ENCODE data around the gene LRRC25. TPM values are rescaled to one million over a fixed set of nuclear protein-coding genes. Genes with fewer than 3 reads are reported as not detected.
"Not testable (repeated sequence)": the region's sequence is repeated elsewhere in the genome, so short reads cannot be mapped to it uniquely, and the experiment has no call there.

LRRC25 gene
- total RNA-seq, 4 donors from 2014 or later = 1.1 to 7.1 (median 2.2) TPM

DNA sequence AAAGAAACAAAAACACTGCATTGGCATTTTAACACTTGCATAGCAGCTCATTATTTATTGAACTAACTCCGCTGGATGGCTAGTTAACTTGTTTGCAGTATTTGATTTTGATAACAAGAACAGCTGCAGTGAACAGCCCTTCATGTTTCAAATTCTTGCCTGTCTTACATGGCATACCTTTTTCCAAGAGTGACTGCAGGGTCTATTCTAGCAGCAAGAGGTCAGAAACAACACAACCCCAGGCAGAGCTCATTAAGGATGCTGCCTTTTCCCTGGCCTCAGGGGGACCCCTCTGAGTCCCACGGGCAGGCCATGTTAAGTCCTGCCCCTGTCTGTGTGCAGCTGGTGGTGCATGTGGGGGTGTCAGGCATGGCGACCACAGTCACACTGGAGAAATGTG is 40.4 kb downstream of the LRRC25 start:
- WGBS, 2 donors = 87 to 96% methylated on average over 3 of the region's 3 CpGs
- no peaks in the 10 kb centered on the region for H3K27me3 ChIP-seq

DNA sequence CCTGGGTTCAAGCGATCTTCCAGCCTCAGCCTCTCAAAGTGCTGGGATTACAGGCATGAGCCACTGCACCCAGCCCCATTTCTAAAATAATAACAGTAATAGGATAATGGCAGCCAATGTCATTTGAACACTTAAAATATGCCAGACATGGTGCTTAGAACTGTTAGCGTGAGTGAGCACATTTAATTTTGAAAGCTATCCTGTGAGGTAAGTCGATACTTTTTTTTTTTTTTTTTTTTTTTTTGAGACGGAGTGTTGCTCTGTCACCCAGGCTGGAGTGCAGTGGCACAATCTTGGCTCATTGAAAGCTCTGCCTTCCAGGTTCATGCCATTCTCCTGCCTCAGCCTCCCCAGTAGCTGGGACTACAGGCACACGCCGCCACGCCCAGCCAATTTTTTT is 42.7 kb downstream of the LRRC25 start:
- H3K36me3 ChIP-seq = peaks cover 21 to 22% of the 10 kb centered on the region in 2 donors
- intact Hi-C loops (cut with DNase I) = loop anchor here (5.0 kb wide), 1 partner anchor 58 kb away; no protein-coding TSS in a partner anchor
- not testable (repeated sequence) for H3K4me3 ChIP-seq (replicated peaks in 1 of 3); DNase-seq; H3K27ac ChIP-seq; H3K9me3 ChIP-seq; H3K27me3 ChIP-seq; H3K4me1 ChIP-seq
- WGBS, 2 donors = 95 to 97% methylated on average over 7 of the region's 7 CpGs

More for the DNA sequence above, 40.4 kb downstream of the LRRC25 start:
- Histone ChIP-seq H3K27ac (no peak overlapping the region), H3K36me3 (peaks cover 22 to 27% of the 10 kb centered on the region in 2 donors), H3K4me3 (replicated peaks in 1 of 3) (no peak overlapping the region), H3K4me1 (no peaks in the 10 kb centered on the region), H3K9me3 (no peaks in the 10 kb centered on the region)
- TF ChIP-seq, protein P1, sequence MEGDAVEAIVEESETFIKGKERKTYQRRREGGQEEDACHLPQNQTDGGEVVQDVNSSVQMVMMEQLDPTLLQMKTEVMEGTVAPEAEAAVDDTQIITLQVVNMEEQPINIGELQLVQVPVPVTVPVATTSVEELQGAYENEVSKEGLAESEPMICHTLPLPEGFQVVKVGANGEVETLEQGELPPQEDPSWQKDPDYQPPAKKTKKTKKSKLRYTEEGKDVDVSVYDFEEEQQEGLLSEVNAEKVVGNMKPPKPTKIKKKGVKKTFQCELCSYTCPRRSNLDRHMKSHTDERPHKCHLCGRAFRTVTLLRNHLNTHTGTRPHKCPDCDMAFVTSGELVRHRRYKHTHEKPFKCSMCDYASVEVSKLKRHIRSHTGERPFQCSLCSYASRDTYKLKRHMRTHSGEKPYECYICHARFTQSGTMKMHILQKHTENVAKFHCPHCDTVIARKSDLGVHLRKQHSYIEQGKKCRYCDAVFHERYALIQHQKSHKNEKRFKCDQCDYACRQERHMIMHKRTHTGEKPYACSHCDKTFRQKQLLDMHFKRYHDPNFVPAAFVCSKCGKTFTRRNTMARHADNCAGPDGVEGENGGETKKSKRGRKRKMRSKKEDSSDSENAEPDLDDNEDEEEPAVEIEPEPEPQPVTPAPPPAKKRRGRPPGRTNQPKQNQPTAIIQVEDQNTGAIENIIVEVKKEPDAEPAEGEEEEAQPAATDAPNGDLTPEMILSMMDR (IDR thresholded peaks at IDR 0.05) = no peak
- TF ChIP-seq POLR2A (IDR thresholded peaks at IDR 0.05) = no peak
- no peak for DNase-seq
- intact Hi-C loops (cut with DNase I) = no loop called here

GRCh38 chr19:18353378-18354005 is 43.9 kb downstream of the LRRC25 start:
- peaks cover 21 to 22% of the 10 kb centered on the region in 2 donors for H3K36me3 ChIP-seq
- 97 to 98% methylated on average over 8 of the region's 8 CpGs for WGBS, 2 donors

GRCh38 chr19:18351544-18351943 is 45.9 kb downstream of the LRRC25 start:
- Histone ChIP-seq H3K4me1 (no peaks in the 10 kb centered on the region), H3K4me3 (replicated peaks in 1 of 3) (no peak overlapping the region), H3K9me3 (no peaks in the 10 kb centered on the region), H3K27me3 (no peaks in the 10 kb centered on the region), H3K36me3 (peaks cover 8 to 9% of the 10 kb centered on the region in 2 donors), H3K27ac (no peak overlapping the region)
- TF ChIP-seq POLR2A (IDR thresholded peaks at IDR 0.05) = no peak
- TF ChIP-seq, protein P1 (IDR thresholded peaks at IDR 0.05) = no peak
- WGBS, 2 donors = 92 to 94% methylated on average over 7 of the region's 7 CpGs
- intact Hi-C loops (cut with DNase I) = loop anchor here (5.0 kb wide), 1 partner anchor 61 kb away; no protein-coding TSS in a partner anchor
- DNase-seq = no peak

More at GRCh38 chr19:18353378-18354005, 43.9 kb downstream of the LRRC25 start:
- Histone ChIP-seq H3K27me3 (no peaks in the 10 kb centered on the region), H3K4me3 (replicated peaks in 1 of 3) (no peak overlapping the region), H3K9me3 (no peaks in the 10 kb centered on the region), H3K4me1 (no peaks in the 10 kb centered on the region), H3K27ac (no peak overlapping the region)
- intact Hi-C loops (cut with DNase I) = loop anchor here (5.0 kb wide), 1 partner anchor 59 kb away; no protein-coding TSS in a partner anchor
- no peak for DNase-seq
- TF ChIP-seq POLR2A (IDR thresholded peaks at IDR 0.05) = no peak
- TF ChIP-seq, protein P1 (IDR thresholded peaks at IDR 0.05) = no peak

- Histone ChIP-seq H3K9me3 (no peaks in the 10 kb centered on the region), H3K27ac (no peak overlapping the region), H3K4me3 (replicated peaks in 1 of 3) (no peak overlapping the region), H3K36me3 (peaks cover 0 to 2% of the 10 kb centered on the region in 2 donors), H3K27me3 (no peaks in the 10 kb centered on the region), H3K4me1 (no peaks in the 10 kb centered on the region)
- DNase-seq = no peak
- TF ChIP-seq, protein P1 (IDR thresholded peaks at IDR 0.05) = no peak
- no peak for TF ChIP-seq POLR2A (IDR thresholded peaks at IDR 0.05)
- WGBS, 2 donors = 87 to 92% methylated on average over 9 of the region's 9 CpGs
- intact Hi-C loops (cut with DNase I) = loop anchor here (5.0 kb wide), 1 partner anchor 62 kb away; no protein-coding TSS in a partner anchor
These were observed 46.9 kb downstream of the LRRC25 start for GRCh38 chr19:18350490-18350889.
